GM06990 (cell line): Measurements from ENCODE around the gene MANBA.
A peak's percentile ranks its signal among the peaks of the same experiment; 100 is the strongest.

Experiments
- DNase-seq: peaks from one replicate; pipeline ENCODE4 v3.0.0-alpha.2; 2011; ENCODE audit not compliant: insufficient read length; ENCODE audit errors: extremely low read depth
- H3K27me3 ChIP-seq: replicated peaks from 2 replicates; pipeline ENCODE4 v1.6.0; 2011; ENCODE audit warnings: low read length; ENCODE audit not compliant: control insufficient read depth, insufficient read depth
- H3K36me3 ChIP-seq: 2 replicates; pipeline ENCODE4 v1.5.1; 2011; ENCODE audit warnings: low read length; ENCODE audit not compliant: control insufficient read depth, insufficient read depth
- H3K4me3 ChIP-seq: replicated peaks from 2 replicates; pipeline ENCODE4 v1.5.1; 2011; ENCODE audit warnings: low read depth, mild to moderate bottlenecking, control low read depth, low read length
- CTCF ChIP-seq: IDR thresholded peaks from 2 replicates; pipeline ENCODE4 v1.5.1; 2011; ENCODE audit warnings: low read length, control low read depth, mild to moderate bottlenecking, inconsistent platforms; ENCODE audit not compliant: insufficient read depth, poor library complexity, severe bottlenecking

Gene MANBA

GRCh38 chr4:102760645-102761295 is at the start of gene MANBA:
Gene MANBA, minus strand, starts transcription at chr4:102760968. Its CDS starts 74 bp downstream, at chr4:102760894.
- H3K36me3 ChIP-seq: no peaks in the 10 kb centered on the region
- H3K4me3 ChIP-seq: peak within 1 kb of the TSS; percentile 95
- DNase-seq: peak; percentile 89
- no peak for TF ChIP-seq CTCF
- no peaks in the 10 kb centered on the region for H3K27me3 ChIP-seq

- Histone ChIP-seq H3K4me3 (no peak overlapping the region), H3K27me3 (no peaks in the 10 kb centered on the region), H3K36me3 (peaks cover 6% of the 10 kb centered on the region)
- no peak for TF ChIP-seq CTCF
- no peak for DNase-seq
Measured at GRCh38 chr4:102809691-102810090, 48.9 kb upstream of the MANBA start.

- TF ChIP-seq CTCF: no peak
- Histone ChIP-seq H3K36me3 (peaks cover 6% of the 10 kb centered on the region), H3K4me3 (no peak overlapping the region), H3K27me3 (no peaks in the 10 kb centered on the region)
- no peak for DNase-seq
Measured at GRCh38 chr4:102809190-102809589, 48.4 kb upstream of the MANBA start.

GRCh38 chr4:102808009-102808408 is 47.2 kb upstream of the MANBA start:
- Histone ChIP-seq H3K36me3 (peaks cover 8% of the 10 kb centered on the region), H3K27me3 (no peaks in the 10 kb centered on the region), H3K4me3 (no peak overlapping the region)
- DNase-seq: no peak
- no peak for TF ChIP-seq CTCF

- no peak for TF ChIP-seq CTCF
- no peak overlapping the region for H3K4me3 ChIP-seq
- peaks cover 8% of the 10 kb centered on the region for H3K36me3 ChIP-seq
- DNase-seq: no peak
- H3K27me3 ChIP-seq: no peaks in the 10 kb centered on the region
Measured at GRCh38 chr4:102807345-102807744, 46.6 kb upstream of the MANBA start.

- Histone ChIP-seq H3K36me3 (peaks cover 7% of the 10 kb centered on the region), H3K4me3 (no peak overlapping the region), H3K27me3 (no peaks in the 10 kb centered on the region)
- TF ChIP-seq CTCF: no peak
- no peak for DNase-seq
Measured at GRCh38 chr4:102799816-102800215, 39.0 kb upstream of the MANBA start.
